Prostate gland (tissue), 2 donors: Measurements from ENCODE around the gene KCTD20. TPM values are rescaled to one million over a fixed set of nuclear protein-coding genes. Genes with fewer than 3 reads are reported as not detected.

ENCODE experiments used
- DNase-seq: peaks from one replicate; pipeline ENCODE4 v3.0.0-alpha.2; 2019; ENCODE audit warnings: low spot score
- H3K27ac ChIP-seq, 2 donors: fragments of 200-600 bp; sonication (generic); 2 replicates each; pipeline ENCODE4 v1.5.1; 2017 to 2019
- H3K27me3 ChIP-seq: fragments of 200-600 bp; sonication (generic); replicated peaks from 2 replicates; pipeline ENCODE4 v1.5.1; 2019; ENCODE audit not compliant: insufficient read depth
- H3K36me3 ChIP-seq, 2 donors: fragments of 200-600 bp; sonication (generic); 1 replicate in 1 of 2; 2 replicates in 1 of 2; pipeline versions ENCODE4 v1.5.1 to v1.8.1; 2017 to 2019
- H3K4me1 ChIP-seq: fragments of 200-600 bp; sonication (generic); replicated peaks from 2 replicates; pipeline ENCODE4 v1.5.1; 2019
- H3K4me3 ChIP-seq, 2 donors: fragments of 200-600 bp; sonication (generic); 2 replicates each; pipeline ENCODE4 v1.5.1; 2017 to 2019
- H3K9me3 ChIP-seq: fragments of 200-600 bp; sonication (generic); 2 replicates; pipeline ENCODE4 v1.5.1; 2017
- POLR2A ChIP-seq: fragments of 450-650 bp; IDR thresholded peaks from one replicate; pipeline ENCODE4 v1.6.1; 2016; ENCODE audit warnings: antibody characterized with exemption, mild to moderate bottlenecking
- POLR2AphosphoS5 ChIP-seq: sonication (generic); formaldehyde crosslinking; IDR thresholded peaks from one replicate; pipeline ENCODE4 v1.6.1; 2017; ENCODE audit warnings: antibody characterized with exemption
- WGBS: methylation state at CpG from one replicate; pipeline ENCODE4 v1.1.5; 2018; 5-methylcytosine and 5-hydroxymethylcytosine counted together
- intact Hi-C: fragments of 100-400 bp; cut with DNase I; formaldehyde crosslinking; loops from one replicate; pipeline ENCODE4 v1.14.2; 2022
- total RNA-seq, 2 donors: library from RNA; depleted of rRNA; stranded (reverse); fragments of >200 nt; gene quantifications; one replicate each; pipeline ENCODE4 v1.1.0, GENCODE V29; 2016
- TF ChIP-seq, protein P1 (sequence below), 4 experiments: fragments of 200-600 bp in 2 of 4; fragments of 450-650 bp in 2 of 4; sonication (generic) in 2 of 4; IDR thresholded peaks; 1 replicate in 3 of 4; 2 replicates in 1 of 4; pipeline ENCODE4 v1.5.1; 2016 to 2019; ENCODE audit warnings: antibody characterized with exemption in 4 of 4, mild to moderate bottlenecking in 2 of 4, moderate library complexity in 2 of 4

KCTD20 gene
- total RNA-seq, 2 donors from 2014 or later: 33.7 to 44.1 TPM

DNA sequence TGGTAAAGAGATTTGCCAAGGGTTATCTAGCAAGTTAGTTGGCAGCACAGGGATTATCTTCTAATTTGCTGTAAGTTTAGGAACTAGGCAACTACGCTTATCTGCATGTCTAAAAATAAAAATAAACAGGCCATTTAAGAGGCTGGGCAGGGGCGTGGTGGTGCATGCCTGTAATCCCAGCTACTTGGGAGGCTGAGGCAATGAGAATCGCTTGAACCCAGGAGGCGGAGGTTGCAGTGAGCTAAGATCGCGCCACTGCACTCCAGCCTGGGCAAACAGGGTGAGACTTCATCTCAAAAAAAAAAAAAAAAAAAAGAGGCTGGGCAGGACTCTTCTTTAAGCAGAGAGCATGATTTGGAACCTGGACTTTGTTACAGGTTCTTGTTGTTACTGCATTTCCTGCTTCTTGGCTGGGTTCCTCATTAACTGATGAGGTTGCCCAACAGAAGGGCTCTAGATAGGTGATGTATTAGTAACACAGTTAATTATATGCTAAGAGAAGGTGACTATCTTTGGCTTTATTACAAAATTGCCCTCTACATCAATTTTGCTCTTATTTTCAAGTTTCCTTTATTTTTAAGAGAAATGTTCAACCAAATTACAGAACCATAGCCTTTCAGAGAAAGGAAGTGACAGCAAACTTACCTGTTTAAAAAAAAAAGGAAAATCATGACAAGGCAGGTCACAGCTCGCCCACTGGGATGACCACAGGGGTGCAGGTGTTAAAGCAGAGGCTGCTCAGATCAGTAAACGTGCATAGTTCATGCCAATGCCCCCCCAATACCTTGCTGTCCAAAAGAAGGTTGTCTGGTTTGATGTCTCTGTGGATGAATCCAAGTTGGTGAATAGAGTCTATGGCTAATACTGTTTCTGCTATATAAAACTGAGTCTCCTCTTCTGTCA is 72.0 kb downstream of the KCTD20 start:
- Histone ChIP-seq H3K36me3 (no peaks in the 10 kb centered on the region), H3K27ac (peak overlapping the region; percentile 7 to 33), H3K27me3 (no peaks in the 10 kb centered on the region), H3K4me1 (peaks cover 6% of the 10 kb centered on the region), H3K9me3 (no peaks in the 10 kb centered on the region), H3K4me3 (no peak overlapping the region)
- 77% methylated on average over 8 of the region's 8 CpGs for WGBS
- intact Hi-C loops: no loop called here
- no peak for DNase-seq
- TF ChIP-seq, protein P1, sequence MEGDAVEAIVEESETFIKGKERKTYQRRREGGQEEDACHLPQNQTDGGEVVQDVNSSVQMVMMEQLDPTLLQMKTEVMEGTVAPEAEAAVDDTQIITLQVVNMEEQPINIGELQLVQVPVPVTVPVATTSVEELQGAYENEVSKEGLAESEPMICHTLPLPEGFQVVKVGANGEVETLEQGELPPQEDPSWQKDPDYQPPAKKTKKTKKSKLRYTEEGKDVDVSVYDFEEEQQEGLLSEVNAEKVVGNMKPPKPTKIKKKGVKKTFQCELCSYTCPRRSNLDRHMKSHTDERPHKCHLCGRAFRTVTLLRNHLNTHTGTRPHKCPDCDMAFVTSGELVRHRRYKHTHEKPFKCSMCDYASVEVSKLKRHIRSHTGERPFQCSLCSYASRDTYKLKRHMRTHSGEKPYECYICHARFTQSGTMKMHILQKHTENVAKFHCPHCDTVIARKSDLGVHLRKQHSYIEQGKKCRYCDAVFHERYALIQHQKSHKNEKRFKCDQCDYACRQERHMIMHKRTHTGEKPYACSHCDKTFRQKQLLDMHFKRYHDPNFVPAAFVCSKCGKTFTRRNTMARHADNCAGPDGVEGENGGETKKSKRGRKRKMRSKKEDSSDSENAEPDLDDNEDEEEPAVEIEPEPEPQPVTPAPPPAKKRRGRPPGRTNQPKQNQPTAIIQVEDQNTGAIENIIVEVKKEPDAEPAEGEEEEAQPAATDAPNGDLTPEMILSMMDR (IDR thresholded peaks at IDR 0.05): no peak
- no peak for TF ChIP-seq POLR2A
- TF ChIP-seq POLR2AphosphoS5: no peak

DNA sequence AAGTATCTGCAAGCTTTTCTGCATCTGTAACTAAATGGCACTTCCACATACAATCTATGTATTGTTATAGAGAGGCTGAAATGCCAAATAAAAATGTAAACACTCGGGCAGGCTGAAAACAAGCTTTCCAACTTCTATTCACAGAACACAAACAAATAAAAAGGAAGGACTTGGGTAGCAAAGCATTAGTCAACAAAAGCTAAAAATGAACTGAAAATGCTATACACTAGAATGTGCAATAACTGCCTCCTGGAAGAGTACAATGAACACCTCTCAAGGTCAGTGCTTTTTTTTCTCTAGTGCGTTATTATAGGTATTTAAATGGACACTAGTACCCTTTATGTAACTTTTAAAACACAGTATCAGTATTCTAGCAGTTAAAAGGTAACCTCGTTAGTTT is 73.0 kb downstream of the KCTD20 start:
- Histone ChIP-seq H3K27ac (peak overlapping the region; percentile 26 to 33), H3K4me1 (peaks cover 6% of the 10 kb centered on the region), H3K9me3 (no peaks in the 10 kb centered on the region), H3K4me3 (no peak overlapping the region), H3K27me3 (no peaks in the 10 kb centered on the region), H3K36me3 (no peaks in the 10 kb centered on the region)
- TF ChIP-seq POLR2AphosphoS5 (peak; percentile 56), POLR2A (no peak)
- intact Hi-C loops: no loop called here
- no peak for DNase-seq
- 38% methylated on average over 3 of the region's 3 CpGs for WGBS

DNA sequence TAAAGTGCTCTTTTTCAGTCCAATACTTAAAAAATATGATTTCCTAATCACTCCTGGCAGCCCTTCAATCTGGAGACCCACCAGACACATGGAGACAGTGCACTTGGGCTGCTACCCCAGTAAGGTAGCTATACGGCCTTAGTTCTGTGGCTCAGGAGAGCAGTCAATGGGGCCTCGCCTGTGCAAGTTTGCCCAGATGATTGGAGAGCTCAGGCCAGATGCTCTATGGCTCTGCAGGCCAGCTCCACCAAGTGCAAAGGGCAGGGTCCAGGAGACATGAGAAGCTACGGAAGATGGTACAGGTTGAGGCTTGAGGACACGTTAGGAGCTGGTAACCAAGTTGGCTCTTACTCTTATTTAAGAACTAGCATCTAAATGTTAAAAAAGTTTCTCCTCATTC is 73.8 kb downstream of the KCTD20 start:
- peaks cover 6% of the 10 kb centered on the region for H3K4me1 ChIP-seq
- no peak overlapping the region for H3K4me3 ChIP-seq
- intact Hi-C loops: no loop called here
- H3K27ac ChIP-seq: peak overlapping the region; percentile 12 to 26
- 48% methylated on average over 4 of the region's 4 CpGs for WGBS
- H3K36me3 ChIP-seq: no peaks in the 10 kb centered on the region
- H3K27me3 ChIP-seq: no peaks in the 10 kb centered on the region
- DNase-seq: no peak
- no peaks in the 10 kb centered on the region for H3K9me3 ChIP-seq
- TF ChIP-seq, protein P1 (IDR thresholded peaks at IDR 0.05): no peak
- TF ChIP-seq POLR2A (no peak), POLR2AphosphoS5 (no peak)

DNA sequence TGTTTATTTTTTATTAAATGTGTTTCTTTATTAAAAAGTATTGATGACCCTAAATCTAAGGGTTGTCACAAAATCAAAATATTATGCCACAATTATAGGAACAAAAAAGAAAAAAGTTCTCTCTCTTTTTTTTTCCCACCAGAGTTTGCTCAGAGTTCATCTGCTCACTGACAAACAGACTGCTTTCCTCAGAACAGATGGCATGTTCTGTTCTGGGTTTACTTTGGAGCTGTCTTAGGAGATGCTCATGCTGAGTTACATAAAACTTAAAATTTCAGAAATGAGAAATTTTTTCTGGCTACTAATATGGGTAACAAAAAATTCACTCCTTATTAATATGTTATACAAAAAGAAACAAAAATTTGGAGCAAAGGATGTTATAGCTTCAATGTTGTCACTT is 74.2 kb downstream of the KCTD20 start:
- Histone ChIP-seq H3K4me3 (no peak overlapping the region), H3K27ac (peak overlapping the region in 1 of 2 donors; percentile 12), H3K4me1 (peaks cover 6% of the 10 kb centered on the region), H3K36me3 (no peaks in the 10 kb centered on the region), H3K27me3 (no peaks in the 10 kb centered on the region), H3K9me3 (no peaks in the 10 kb centered on the region)
- intact Hi-C loops: no loop called here
- no peak for DNase-seq
- no peak for TF ChIP-seq POLR2A
- TF ChIP-seq POLR2AphosphoS5: no peak
- TF ChIP-seq, protein P1 (IDR thresholded peaks at IDR 0.05): no peak

DNA sequence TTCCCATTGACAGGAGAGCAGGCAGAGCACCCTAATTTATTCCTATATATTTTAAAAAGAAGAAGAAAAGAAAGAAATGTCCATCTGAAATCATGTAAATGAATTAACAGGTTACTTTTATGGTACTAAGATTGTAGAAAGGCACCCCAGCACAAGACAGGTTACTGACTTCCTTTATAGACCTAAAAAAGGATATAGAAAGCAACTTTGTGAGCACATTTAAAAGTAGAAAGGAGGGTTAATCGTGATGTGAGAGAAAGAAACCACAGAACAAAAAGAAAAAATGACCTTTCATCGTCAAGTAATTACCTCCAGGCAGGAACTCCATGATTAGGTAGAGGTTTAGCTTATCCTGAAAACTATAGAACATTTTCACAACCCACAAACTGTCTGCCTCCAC is 74.6 kb downstream of the KCTD20 start:
- Histone ChIP-seq H3K36me3 (no peaks in the 10 kb centered on the region), H3K27me3 (no peaks in the 10 kb centered on the region), H3K4me1 (peaks cover 6% of the 10 kb centered on the region), H3K27ac (no peak overlapping the region), H3K9me3 (no peaks in the 10 kb centered on the region), H3K4me3 (no peak overlapping the region)
- no peak for DNase-seq
- intact Hi-C loops: no loop called here
- TF ChIP-seq POLR2AphosphoS5 (no peak), POLR2A (no peak)
- TF ChIP-seq, protein P1 (IDR thresholded peaks at IDR 0.05): no peak
- WGBS: 44% methylated on average over 2 of the region's 2 CpGs
